Fibroblast of the aortic adventitia (primary cell): ENCODE measurements around the gene ADAD1. TPM values are rescaled to one million over a fixed set of nuclear protein-coding genes. Genes with fewer than 3 reads are reported as not detected.
A peak's percentile ranks its signal among the peaks of the same experiment; 100 is the strongest.

ENCODE experiments used
- DNase-seq: peaks from one replicate; pipeline ENCODE4 v3.0.0-alpha.2; 2010; ENCODE audit warnings: low read depth
- H3K4me3 ChIP-seq: 2 replicates; pipeline ENCODE4 v1.5.1; 2011; ENCODE audit warnings: low read depth, mild to moderate bottlenecking, control low read depth, low read length, moderate library complexity
- total RNA-seq: library from RNA; depleted of rRNA; stranded (reverse); fragments of >200 nt; gene quantifications from 2 replicates; pipeline ENCODE4 v1.2.3, GENCODE V29; 2012; ENCODE audit warnings: low replicate concordance
- TF ChIP-seq, protein P1 (sequence below): IDR thresholded peaks from 2 replicates; pipeline ENCODE4 v1.5.1; 2011; ENCODE audit warnings: mild to moderate bottlenecking, low read length, control low read depth, inconsistent platforms; ENCODE audit not compliant: insufficient read depth

The ADAD1 gene
- total RNA-seq, result not detected in 2 replicates

DNA sequence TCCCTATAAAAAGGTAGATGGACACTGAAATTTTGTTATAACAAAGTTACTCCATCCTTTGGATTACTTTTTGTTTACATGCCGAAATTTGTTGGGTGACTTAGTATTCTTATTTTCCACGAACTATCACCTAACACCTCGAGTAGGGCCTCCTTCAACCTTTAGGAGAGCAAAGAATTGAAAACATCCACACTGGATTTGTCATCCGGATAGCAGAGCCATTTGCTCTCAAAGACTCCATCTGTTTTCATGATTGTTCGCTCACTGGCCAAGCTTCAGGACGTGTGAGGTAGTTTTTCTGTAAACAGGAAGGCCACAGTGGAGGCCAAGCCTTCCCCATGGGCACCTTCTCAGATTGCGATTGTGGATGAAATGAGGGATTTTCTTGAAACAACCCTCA lies at the start of gene ADAD1:
ADAD1 (plus strand) TSS at position 301 of the 400 bp plus-strand sequence. CDS start 1,059 bp downstream, outside the sequence.
- DNase-seq, result no peak
- TF ChIP-seq, protein P1, sequence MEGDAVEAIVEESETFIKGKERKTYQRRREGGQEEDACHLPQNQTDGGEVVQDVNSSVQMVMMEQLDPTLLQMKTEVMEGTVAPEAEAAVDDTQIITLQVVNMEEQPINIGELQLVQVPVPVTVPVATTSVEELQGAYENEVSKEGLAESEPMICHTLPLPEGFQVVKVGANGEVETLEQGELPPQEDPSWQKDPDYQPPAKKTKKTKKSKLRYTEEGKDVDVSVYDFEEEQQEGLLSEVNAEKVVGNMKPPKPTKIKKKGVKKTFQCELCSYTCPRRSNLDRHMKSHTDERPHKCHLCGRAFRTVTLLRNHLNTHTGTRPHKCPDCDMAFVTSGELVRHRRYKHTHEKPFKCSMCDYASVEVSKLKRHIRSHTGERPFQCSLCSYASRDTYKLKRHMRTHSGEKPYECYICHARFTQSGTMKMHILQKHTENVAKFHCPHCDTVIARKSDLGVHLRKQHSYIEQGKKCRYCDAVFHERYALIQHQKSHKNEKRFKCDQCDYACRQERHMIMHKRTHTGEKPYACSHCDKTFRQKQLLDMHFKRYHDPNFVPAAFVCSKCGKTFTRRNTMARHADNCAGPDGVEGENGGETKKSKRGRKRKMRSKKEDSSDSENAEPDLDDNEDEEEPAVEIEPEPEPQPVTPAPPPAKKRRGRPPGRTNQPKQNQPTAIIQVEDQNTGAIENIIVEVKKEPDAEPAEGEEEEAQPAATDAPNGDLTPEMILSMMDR, result no peak

GRCh38 chr4:122329876-122330565 lies 48.8 kb upstream of the ADAD1 start:
- H3K4me3 ChIP-seq, result no peak overlapping the region
- DNase-seq, result peak; percentile 66
- TF ChIP-seq, protein P1, result no peak

More for the DNA sequence above, at the start of gene ADAD1:
- no peak within 1 kb of the TSS for H3K4me3 ChIP-seq

DNA sequence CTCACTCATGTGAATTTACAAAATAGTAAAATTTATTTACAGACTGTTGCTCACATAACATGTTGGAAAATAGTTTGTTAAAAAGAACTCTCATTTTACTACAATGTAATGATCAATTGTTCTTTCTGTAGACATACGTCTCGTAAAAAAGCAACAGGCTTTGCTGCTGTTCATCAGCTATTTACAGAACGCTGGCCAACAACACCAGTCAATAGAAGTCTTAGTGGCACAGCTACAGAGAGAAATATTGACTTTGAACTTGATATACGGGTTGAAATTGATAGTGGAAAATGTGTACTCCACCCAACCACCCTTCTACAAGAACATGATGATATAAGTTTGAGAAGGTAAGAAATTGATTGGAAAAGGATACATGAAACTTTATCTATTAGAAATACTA lies 47.6 kb upstream of the ADAD1 start:
- TF ChIP-seq, protein P1, result no peak
- H3K4me3 ChIP-seq, result no peak overlapping the region
- DNase-seq, result no peak

- no peak overlapping the region for H3K4me3 ChIP-seq
- TF ChIP-seq, protein P1, result no peak
- DNase-seq, result no peak
These were observed 44.0 kb upstream of the ADAD1 start for GRCh38 chr4:122334828-122335227.

GRCh38 chr4:122341886-122342285 lies 36.9 kb upstream of the ADAD1 start:
- TF ChIP-seq, protein P1, result no peak
- no peak overlapping the region for H3K4me3 ChIP-seq
- DNase-seq, result peak; percentile 81

- peak; percentile 14 for DNase-seq
- TF ChIP-seq, protein P1, result no peak
- H3K4me3 ChIP-seq, result no peak overlapping the region
These were observed 32.8 kb upstream of the ADAD1 start for GRCh38 chr4:122346036-122346435.

DNA sequence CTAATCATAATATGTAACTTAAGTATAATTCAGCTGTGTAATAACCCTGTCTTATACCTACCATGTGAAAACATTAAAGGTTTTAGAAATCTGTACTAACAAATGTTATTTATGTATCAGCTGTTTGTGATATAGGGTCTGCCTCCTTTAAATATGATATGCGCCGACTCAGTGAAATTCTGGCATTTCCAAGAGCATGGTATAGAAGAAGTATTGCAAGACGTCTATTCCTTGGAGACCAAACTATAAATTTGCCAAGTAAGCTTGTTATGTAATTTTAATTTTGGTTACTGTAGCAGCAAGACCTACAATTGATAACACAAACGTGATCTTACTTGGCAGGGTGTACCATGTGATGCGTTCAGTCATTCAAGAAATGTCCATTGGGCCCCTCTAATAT lies 32.3 kb upstream of the ADAD1 start:
- no peak for DNase-seq
- H3K4me3 ChIP-seq, result no peak overlapping the region
- TF ChIP-seq, protein P1, result no peak
